ENCODE data around the gene SERPINB7. TPM values are rescaled to one million over a fixed set of nuclear protein-coding genes. Genes with fewer than 3 reads are reported as not detected.
A peak's percentile ranks its signal among the peaks of the same experiment; 100 is the strongest.

The SERPINB7 gene
- total RNA-seq, 4 donors from 2014 or later = not detected

DNA sequence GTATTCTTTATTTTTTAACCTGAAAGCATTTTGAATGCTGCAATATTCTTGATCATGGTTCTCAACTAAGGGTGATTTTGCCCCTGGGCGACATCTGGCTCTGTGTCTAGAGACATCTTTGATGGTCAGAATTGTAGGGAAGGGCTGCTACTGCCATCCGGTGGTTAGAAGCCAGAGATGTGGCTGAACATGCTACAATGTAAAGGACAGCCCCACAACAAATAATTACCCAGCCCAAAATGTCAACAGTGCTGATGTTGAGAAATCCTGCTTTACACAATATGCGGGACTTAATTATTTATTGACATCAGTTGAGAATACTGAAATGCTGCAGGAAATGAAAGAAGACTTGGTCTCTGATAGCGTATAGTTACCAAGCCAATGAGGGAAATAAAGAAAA lies 74.8 kb downstream of the SERPINB7 start:
- H3K4me1 ChIP-seq = no peaks in the 10 kb centered on the region
- H3K27ac ChIP-seq = no peak overlapping the region
- DNase-seq = no peak
- no peak overlapping the region for H3K4me3 ChIP-seq
- no peaks in the 10 kb centered on the region for H3K36me3 ChIP-seq
- H3K9me3 ChIP-seq = no peaks in the 10 kb centered on the region
- TF ChIP-seq CTCF (IDR thresholded peaks at IDR 0.05) = peak in 1 of 6 experiments; percentile 5
- no peak for TF ChIP-seq POLR2A (IDR thresholded peaks at IDR 0.05)
- no peaks in the 10 kb centered on the region for H3K27me3 ChIP-seq

DNA sequence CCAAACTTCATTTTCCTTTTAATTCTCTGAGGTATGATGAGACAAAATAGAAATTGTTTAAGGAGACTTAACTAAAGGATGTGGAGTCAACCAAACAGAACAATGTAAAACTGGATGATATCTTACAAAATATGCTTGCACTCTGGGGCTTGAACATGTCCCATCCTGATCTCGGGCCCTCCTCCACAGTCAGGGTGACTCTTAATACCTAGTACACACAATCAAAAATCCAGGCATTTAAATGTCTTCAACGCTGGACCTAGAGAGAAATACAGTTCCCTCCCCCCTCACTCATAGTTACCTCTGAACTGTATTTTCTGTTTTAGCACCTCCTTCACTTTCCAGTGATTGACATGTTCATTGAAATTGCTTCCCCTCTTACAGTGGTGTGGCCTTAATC lies 75.4 kb downstream of the SERPINB7 start:
- Histone ChIP-seq H3K36me3 (no peaks in the 10 kb centered on the region), H3K27me3 (no peaks in the 10 kb centered on the region), H3K4me1 (no peaks in the 10 kb centered on the region), H3K27ac (no peak overlapping the region), H3K9me3 (no peaks in the 10 kb centered on the region), H3K4me3 (no peak overlapping the region)
- DNase-seq = no peak
- no peak for TF ChIP-seq POLR2A (IDR thresholded peaks at IDR 0.05)
- TF ChIP-seq CTCF (IDR thresholded peaks at IDR 0.05) = no peak

Other genes starting within 250 kb of the SERPINB7 start
- gene SERPINB12, start 233.0 kb upstream of the SERPINB7 start, total RNA-seq = not detected
- gene SERPINB13, start 188.1 kb upstream of the SERPINB7 start, total RNA-seq = not detected
- not detected for gene SERPINB4, start 131.2 kb upstream of the SERPINB7 start, total RNA-seq
- not detected for gene SERPINB3, start 113.5 kb upstream of the SERPINB7 start, total RNA-seq
- not detected for gene SERPINB11, start 72.5 kb upstream of the SERPINB7 start, total RNA-seq
- gene SERPINB2, start 112.3 kb downstream of the SERPINB7 start, total RNA-seq = not detected
- gene SERPINB10, start 132.5 kb downstream of the SERPINB7 start, total RNA-seq = not detected
- gene HMSD, start 173.9 kb downstream of the SERPINB7 start, total RNA-seq = not detected
- gene SERPINB8, start 194.7 kb downstream of the SERPINB7 start, total RNA-seq = 10 to 100 TPM in 3 of 4 donors, 1 to 10 TPM in 1; 6.6 to 20.2 (median 14.0) TPM

Measured in Peyer's patch (tissue), 4 donors.